Measurements from ENCODE around the gene LYZL6.

The LYZL6 gene

GRCh38 chr17:35909408-35909807, 34.1 kb downstream of the LYZL6 start:
- Histone ChIP-seq H3K9me3 (ENCODE audit: control insufficient read depth, low read length) (no peaks in the 10 kb centered on the region), H3K27me3 (replicated peaks; ENCODE audit: control insufficient read depth, insufficient read depth, low read length, poor library complexity, severe bottlenecking) (no peaks in the 10 kb centered on the region), H3K36me3 (ENCODE audit: control insufficient read depth, insufficient read depth, low read length) (no peaks in the 10 kb centered on the region), H3K4me3 (ENCODE audit: insufficient read depth, low read depth, low read length, poor library complexity, severe bottlenecking) (no peak overlapping the region), H3K4me1 (ENCODE audit: control insufficient read depth, insufficient read depth, low read length, poor library complexity, severe bottlenecking) (no peaks in the 10 kb centered on the region), H3K27ac (ENCODE audit: insufficient read depth, low read length, poor library complexity, severe bottlenecking) (no peak overlapping the region)
- DNase-seq, result no peak

- no peak for DNase-seq
- Histone ChIP-seq H3K4me3 (ENCODE audit: insufficient read depth, low read depth, low read length, poor library complexity, severe bottlenecking) (no peak overlapping the region), H3K36me3 (ENCODE audit: control insufficient read depth, insufficient read depth, low read length) (no peaks in the 10 kb centered on the region), H3K27me3 (replicated peaks; ENCODE audit: control insufficient read depth, insufficient read depth, low read length, poor library complexity, severe bottlenecking) (no peaks in the 10 kb centered on the region), H3K27ac (ENCODE audit: insufficient read depth, low read length, poor library complexity, severe bottlenecking) (no peak overlapping the region), H3K9me3 (ENCODE audit: control insufficient read depth, low read length) (no peaks in the 10 kb centered on the region), H3K4me1 (ENCODE audit: control insufficient read depth, insufficient read depth, low read length, poor library complexity, severe bottlenecking) (no peaks in the 10 kb centered on the region)
Measured at GRCh38 chr17:35907691-35908090, 35.8 kb downstream of the LYZL6 start.

DNA sequence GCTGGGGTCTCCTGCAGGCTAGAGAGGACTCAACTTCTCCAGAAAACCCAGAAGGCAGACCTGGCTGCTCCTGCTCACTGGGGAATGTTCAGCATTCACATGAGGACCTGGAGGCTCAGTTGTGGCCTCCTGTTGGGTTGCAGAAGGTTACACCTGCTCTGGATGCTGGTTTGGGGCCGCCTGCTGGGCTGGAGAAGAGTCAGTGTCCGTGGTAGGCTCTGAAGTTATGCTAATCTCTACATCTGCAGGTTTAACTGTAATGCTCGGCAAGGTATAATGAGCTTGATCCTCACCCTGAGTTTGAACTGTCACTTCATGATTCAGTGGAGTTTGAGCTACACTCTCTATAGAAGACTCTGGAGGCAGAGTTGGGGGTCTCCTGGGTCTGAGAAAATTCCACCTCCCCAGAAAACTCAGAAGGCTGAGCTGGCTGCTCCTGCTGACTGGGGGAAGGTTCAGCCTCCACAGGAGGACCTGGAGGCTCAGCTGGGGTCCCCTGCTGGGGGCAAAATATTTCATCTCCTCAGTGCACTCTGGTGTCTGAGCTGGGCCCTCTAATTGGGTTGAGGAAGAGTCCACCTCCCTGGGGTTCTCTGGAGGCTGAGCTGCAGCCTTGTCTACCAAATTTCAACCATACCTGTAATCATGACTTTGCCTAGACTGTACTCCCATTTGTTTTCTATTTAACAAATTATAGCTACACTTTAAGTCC, 36.4 kb downstream of the LYZL6 start:
- Histone ChIP-seq H3K36me3 (ENCODE audit: control insufficient read depth, insufficient read depth, low read length) (no peaks in the 10 kb centered on the region), H3K27ac (ENCODE audit: insufficient read depth, low read length, poor library complexity, severe bottlenecking) (no peak overlapping the region), H3K4me1 (ENCODE audit: control insufficient read depth, insufficient read depth, low read length, poor library complexity, severe bottlenecking) (no peaks in the 10 kb centered on the region), H3K9me3 (ENCODE audit: control insufficient read depth, low read length) (no peaks in the 10 kb centered on the region), H3K27me3 (replicated peaks; ENCODE audit: control insufficient read depth, insufficient read depth, low read length, poor library complexity, severe bottlenecking) (no peaks in the 10 kb centered on the region), H3K4me3 (ENCODE audit: insufficient read depth, low read depth, low read length, poor library complexity, severe bottlenecking) (no peak overlapping the region)
- DNase-seq, result no peak

DNA sequence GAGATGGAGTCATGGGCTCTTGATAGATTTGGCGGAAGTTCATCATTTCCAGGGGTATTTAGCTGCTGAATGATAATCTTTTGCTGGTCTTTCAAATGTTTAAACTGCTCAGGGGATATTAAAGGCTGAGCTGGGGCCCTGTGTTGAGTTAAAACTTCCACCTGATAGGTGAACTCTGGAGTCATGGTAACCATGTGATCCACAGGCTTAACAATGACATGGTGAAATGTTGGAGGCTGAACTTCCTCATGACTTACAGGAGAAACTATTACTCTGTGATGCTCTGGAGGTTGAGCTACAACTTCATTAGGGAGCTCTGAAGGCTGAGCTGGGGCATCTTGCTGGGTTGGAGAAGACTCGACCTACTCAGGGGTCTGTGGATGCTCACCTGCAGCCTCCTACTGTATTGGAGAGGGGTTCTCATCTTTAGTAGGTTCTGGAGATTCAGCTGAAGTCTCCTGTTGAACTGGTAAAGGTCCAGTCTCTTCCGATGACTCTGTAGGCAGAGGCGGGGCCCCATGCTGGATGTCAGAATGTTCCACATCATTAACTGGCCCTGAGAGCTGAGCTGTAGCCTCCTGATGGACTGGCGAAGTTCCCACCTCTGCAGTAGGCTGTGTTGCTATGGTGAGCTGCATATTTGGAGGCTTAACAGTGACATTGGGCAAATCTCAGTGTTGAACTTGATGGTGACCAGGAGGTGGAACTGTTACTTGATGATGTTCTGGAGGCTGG, 37.2 kb downstream of the LYZL6 start:
- no peak for DNase-seq
- no peak overlapping the region for H3K27ac ChIP-seq (ENCODE audit: insufficient read depth, low read length, poor library complexity, severe bottlenecking)
- no peaks in the 10 kb centered on the region for H3K27me3 ChIP-seq (replicated peaks; ENCODE audit: control insufficient read depth, insufficient read depth, low read length, poor library complexity, severe bottlenecking)
- no peaks in the 10 kb centered on the region for H3K9me3 ChIP-seq (ENCODE audit: control insufficient read depth, low read length)
- no peaks in the 10 kb centered on the region for H3K36me3 ChIP-seq (ENCODE audit: control insufficient read depth, insufficient read depth, low read length)
- no peaks in the 10 kb centered on the region for H3K4me1 ChIP-seq (ENCODE audit: control insufficient read depth, insufficient read depth, low read length, poor library complexity, severe bottlenecking)
- H3K4me3 ChIP-seq (ENCODE audit: insufficient read depth, low read depth, low read length, poor library complexity, severe bottlenecking), result no peak overlapping the region

GRCh38 chr17:35903451-35903850, 40.1 kb downstream of the LYZL6 start:
- Histone ChIP-seq H3K4me1 (ENCODE audit: control insufficient read depth, insufficient read depth, low read length, poor library complexity, severe bottlenecking) (peaks cover 3% of the 10 kb centered on the region), H3K9me3 (ENCODE audit: control insufficient read depth, low read length) (no peaks in the 10 kb centered on the region), H3K27ac (ENCODE audit: insufficient read depth, low read length, poor library complexity, severe bottlenecking) (no peak overlapping the region), H3K4me3 (ENCODE audit: insufficient read depth, low read depth, low read length, poor library complexity, severe bottlenecking) (no peak overlapping the region), H3K36me3 (ENCODE audit: control insufficient read depth, insufficient read depth, low read length) (no peaks in the 10 kb centered on the region), H3K27me3 (replicated peaks; ENCODE audit: control insufficient read depth, insufficient read depth, low read length, poor library complexity, severe bottlenecking) (no peaks in the 10 kb centered on the region)
- no peak for DNase-seq

GRCh38 chr17:35901631-35902175, 41.8 kb downstream of the LYZL6 start:
- H3K9me3 ChIP-seq (ENCODE audit: control insufficient read depth, low read length), result no peaks in the 10 kb centered on the region
- H3K36me3 ChIP-seq (ENCODE audit: control insufficient read depth, insufficient read depth, low read length), result no peaks in the 10 kb centered on the region
- H3K27me3 ChIP-seq (replicated peaks; ENCODE audit: control insufficient read depth, insufficient read depth, low read length, poor library complexity, severe bottlenecking), result no peaks in the 10 kb centered on the region
- H3K4me3 ChIP-seq (ENCODE audit: insufficient read depth, low read depth, low read length, poor library complexity, severe bottlenecking), result no peak overlapping the region
- H3K4me1 ChIP-seq (ENCODE audit: control insufficient read depth, insufficient read depth, low read length, poor library complexity, severe bottlenecking), result peaks cover 3% of the 10 kb centered on the region
- DNase-seq, result no peak
- H3K27ac ChIP-seq (ENCODE audit: insufficient read depth, low read length, poor library complexity, severe bottlenecking), result no peak overlapping the region

DNA sequence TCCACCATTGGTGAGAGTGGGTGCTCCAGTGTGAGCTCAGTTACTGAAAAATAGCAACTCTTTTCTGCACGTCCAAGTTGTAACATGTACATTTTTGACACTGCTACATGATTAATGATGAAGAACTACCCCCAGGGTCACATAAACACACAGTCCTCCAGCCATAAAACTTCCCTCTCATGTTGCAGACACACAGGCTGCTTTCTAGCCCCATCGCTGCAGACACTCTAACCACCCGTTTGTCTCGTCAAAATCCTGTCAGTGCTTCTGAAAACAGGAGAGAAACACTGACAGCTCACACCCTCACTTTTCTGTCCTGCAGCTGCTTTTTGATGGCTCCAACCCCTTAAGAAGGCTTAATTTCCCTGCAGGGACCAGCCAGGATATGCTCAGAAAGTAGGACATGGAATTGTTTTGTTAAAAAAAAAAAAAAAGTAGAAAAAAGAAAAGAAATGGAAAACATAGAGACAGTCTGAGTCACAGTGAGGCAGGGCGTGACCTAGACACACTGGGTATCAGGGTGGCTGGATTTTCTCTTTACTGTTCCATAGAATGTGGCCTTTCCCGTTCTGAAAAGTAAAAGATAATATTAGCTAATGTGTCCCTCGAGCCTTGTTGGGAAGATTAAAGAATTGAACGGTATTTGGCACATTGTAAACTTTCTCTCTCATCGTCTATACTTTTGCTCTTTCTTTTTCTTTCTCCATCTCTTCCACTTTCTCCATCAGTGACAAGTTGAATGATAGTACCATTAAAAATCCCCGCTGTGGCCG, 42.6 kb downstream of the LYZL6 start:
- Histone ChIP-seq H3K4me3 (ENCODE audit: insufficient read depth, low read depth, low read length, poor library complexity, severe bottlenecking) (no peak overlapping the region), H3K27me3 (replicated peaks; ENCODE audit: control insufficient read depth, insufficient read depth, low read length, poor library complexity, severe bottlenecking) (no peaks in the 10 kb centered on the region), H3K9me3 (ENCODE audit: control insufficient read depth, low read length) (no peaks in the 10 kb centered on the region), H3K36me3 (ENCODE audit: control insufficient read depth, insufficient read depth, low read length) (no peaks in the 10 kb centered on the region), H3K27ac (ENCODE audit: insufficient read depth, low read length, poor library complexity, severe bottlenecking) (no peak overlapping the region), H3K4me1 (ENCODE audit: control insufficient read depth, insufficient read depth, low read length, poor library complexity, severe bottlenecking) (peaks cover 3% of the 10 kb centered on the region)
- no peak for DNase-seq

DNA sequence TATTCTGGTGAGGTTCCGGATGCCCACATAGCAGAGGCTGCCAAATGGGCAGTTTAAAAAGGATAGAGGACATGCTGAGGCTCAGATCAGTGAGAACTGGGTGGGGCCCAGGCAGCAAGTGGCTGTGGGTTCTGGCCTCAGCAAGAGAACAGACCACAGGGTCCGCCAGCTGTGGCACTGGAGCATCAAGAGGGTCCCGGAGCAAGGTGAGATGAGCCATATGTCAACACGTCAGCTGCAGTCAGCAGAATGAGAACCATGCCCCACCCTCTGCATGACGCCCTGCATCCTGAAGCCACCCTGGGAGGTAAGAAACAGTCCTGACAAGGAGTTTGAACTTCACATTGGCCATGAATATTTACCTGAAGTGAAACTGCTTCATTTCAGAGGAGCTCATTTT, 43.2 kb downstream of the LYZL6 start:
- DNase-seq, result no peak
- H3K27me3 ChIP-seq (replicated peaks; ENCODE audit: control insufficient read depth, insufficient read depth, low read length, poor library complexity, severe bottlenecking), result no peaks in the 10 kb centered on the region
- H3K36me3 ChIP-seq (ENCODE audit: control insufficient read depth, insufficient read depth, low read length), result no peaks in the 10 kb centered on the region
- peaks cover 3% of the 10 kb centered on the region for H3K4me1 ChIP-seq (ENCODE audit: control insufficient read depth, insufficient read depth, low read length, poor library complexity, severe bottlenecking)
- no peak overlapping the region for H3K27ac ChIP-seq (ENCODE audit: insufficient read depth, low read length, poor library complexity, severe bottlenecking)
- H3K9me3 ChIP-seq (ENCODE audit: control insufficient read depth, low read length), result no peaks in the 10 kb centered on the region
- no peak overlapping the region for H3K4me3 ChIP-seq (ENCODE audit: insufficient read depth, low read depth, low read length, poor library complexity, severe bottlenecking)

DNA sequence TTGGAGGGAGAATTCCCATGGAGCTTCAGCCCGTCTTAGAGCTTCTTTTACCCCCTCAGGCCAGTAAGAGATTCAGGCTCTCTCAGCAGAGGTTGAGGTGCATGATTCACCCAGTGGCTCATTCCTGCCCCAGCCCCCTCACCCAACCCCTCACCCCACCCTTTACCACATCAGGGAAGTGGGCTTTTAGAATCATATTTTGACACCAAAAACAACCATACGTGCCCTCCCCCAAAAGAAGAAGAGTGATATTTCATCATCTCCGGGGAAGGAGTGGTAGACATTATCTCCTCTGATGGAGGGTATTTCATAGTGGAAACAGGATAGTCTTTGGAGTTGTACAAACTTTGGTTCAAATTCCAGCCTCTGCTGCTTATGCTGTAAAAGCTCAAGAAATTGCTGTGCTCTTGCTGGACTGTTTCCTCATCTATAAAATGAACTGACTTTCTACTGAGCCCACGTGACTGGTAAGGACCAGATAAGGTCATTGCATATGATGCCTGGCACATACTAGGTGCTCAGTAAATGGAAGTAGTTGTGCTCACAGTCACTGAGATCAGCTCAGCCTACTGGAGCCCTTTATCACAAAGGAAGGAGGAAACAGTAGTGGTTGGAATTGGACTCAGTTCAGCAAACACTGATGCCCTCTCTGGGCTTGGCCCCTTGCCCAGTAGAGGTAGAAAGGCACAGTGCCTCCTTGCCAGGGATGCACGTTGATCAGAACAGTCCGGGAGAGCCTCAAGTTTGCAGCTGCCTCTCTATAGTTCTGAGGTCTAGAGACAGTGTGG, 45.0 kb downstream of the LYZL6 start:
- Histone ChIP-seq H3K27me3 (replicated peaks; ENCODE audit: control insufficient read depth, insufficient read depth, low read length, poor library complexity, severe bottlenecking) (no peaks in the 10 kb centered on the region), H3K27ac (ENCODE audit: insufficient read depth, low read length, poor library complexity, severe bottlenecking) (peak overlapping the region; percentile 16), H3K4me1 (ENCODE audit: control insufficient read depth, insufficient read depth, low read length, poor library complexity, severe bottlenecking) (peaks cover 3% of the 10 kb centered on the region), H3K36me3 (ENCODE audit: control insufficient read depth, insufficient read depth, low read length) (no peaks in the 10 kb centered on the region), H3K9me3 (ENCODE audit: control insufficient read depth, low read length) (no peaks in the 10 kb centered on the region), H3K4me3 (ENCODE audit: insufficient read depth, low read depth, low read length, poor library complexity, severe bottlenecking) (no peak overlapping the region)
- DNase-seq, result no peak

Data from effector memory CD4-positive, alpha-beta T cell (primary cell).